LNCaP clone FGC (cell line): ENCODE measurements around the gene GABPA.
A peak's percentile ranks its signal among the peaks of the same experiment; 100 is the strongest.
"Not testable (repeated sequence)": the region's sequence is repeated elsewhere in the genome, so short reads cannot be mapped to it uniquely, and the experiment has no call there.

Source experiments
- DNase-seq: peaks from one replicate; pipeline ENCODE4 v3.0.0-alpha.2; 2011; ENCODE audit warnings: low read depth
- H3K4me3 ChIP-seq: 2 replicates; pipeline ENCODE4 v1.5.1; 2011; ENCODE audit warnings: mild to moderate bottlenecking, low read depth, low read length, control low read depth
- TF ChIP-seq, protein P1 (sequence below): IDR thresholded peaks from 2 replicates; pipeline ENCODE4 v1.5.1; 2012; ENCODE audit warnings: mild to moderate bottlenecking; ENCODE audit not compliant: control insufficient read depth, insufficient read depth; ENCODE audit errors: extremely low read depth

Gene GABPA

GRCh38 chr21:25701529-25701928 is 33.2 kb upstream of the GABPA start:
- H3K4me3 ChIP-seq, result no peak overlapping the region
- DNase-seq, result no peak
- TF ChIP-seq, protein P1, sequence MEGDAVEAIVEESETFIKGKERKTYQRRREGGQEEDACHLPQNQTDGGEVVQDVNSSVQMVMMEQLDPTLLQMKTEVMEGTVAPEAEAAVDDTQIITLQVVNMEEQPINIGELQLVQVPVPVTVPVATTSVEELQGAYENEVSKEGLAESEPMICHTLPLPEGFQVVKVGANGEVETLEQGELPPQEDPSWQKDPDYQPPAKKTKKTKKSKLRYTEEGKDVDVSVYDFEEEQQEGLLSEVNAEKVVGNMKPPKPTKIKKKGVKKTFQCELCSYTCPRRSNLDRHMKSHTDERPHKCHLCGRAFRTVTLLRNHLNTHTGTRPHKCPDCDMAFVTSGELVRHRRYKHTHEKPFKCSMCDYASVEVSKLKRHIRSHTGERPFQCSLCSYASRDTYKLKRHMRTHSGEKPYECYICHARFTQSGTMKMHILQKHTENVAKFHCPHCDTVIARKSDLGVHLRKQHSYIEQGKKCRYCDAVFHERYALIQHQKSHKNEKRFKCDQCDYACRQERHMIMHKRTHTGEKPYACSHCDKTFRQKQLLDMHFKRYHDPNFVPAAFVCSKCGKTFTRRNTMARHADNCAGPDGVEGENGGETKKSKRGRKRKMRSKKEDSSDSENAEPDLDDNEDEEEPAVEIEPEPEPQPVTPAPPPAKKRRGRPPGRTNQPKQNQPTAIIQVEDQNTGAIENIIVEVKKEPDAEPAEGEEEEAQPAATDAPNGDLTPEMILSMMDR, result no peak

GRCh38 chr21:25708467-25709065 is 26.2 kb upstream of the GABPA start:
- TF ChIP-seq, protein P1, result peak; percentile 60
- DNase-seq, result no peak
- H3K4me3 ChIP-seq, result no peak overlapping the region

DNA sequence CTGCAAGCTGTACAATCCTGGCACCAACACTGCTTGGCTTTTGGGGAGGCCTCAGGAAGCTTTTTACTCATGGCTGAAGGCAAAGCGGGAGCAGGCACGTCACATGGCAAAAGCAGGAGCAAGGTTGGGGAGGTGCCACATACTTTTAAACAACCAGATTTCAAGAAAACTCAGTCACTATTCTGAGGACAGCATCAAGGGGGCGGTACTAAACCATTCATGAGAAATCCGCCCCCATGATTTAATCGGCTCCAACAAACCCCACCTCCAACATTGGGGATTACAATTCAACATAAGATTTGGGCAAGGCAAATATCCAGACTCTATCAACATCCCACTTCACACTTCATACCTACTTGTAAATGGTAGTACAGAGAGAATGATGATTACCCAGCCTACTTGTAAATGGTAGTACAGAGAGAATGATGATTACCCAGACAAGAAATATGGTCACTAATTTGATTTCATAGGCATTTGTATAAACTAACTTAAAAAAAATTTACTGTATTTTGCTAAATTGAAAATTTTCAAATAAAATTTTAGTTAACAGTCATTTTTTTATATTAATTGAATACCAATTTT is 25.0 kb upstream of the GABPA start:
- TF ChIP-seq, protein P1, result no peak
- no peak overlapping the region for H3K4me3 ChIP-seq
- no peak for DNase-seq

DNA sequence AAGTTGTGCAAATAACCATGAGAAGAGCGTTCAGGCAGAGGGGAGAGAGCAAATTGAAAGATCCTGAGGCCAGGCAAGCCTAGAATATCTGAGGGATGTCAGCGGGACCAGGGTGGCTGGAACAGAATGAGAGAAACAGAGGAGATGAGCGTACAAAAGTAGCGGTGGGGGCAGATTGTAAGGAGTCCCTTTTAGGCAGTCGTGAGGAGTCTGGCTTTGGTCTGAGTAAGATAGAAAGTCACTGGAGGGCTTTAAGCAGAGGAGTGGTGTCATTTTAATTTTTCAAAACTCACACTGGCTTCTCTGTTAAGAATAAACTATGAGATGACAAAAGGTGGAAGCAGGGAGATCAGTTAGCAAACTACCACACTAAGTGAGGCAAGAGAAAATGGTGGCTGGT is 24.2 kb upstream of the GABPA start:
- TF ChIP-seq, protein P1, result no peak

GRCh38 chr21:25714066-25714465 is 20.7 kb upstream of the GABPA start:
- not testable (repeated sequence) for H3K4me3 ChIP-seq, DNase-seq

More for the DNA sequence above, 24.2 kb upstream of the GABPA start:
- no peak overlapping the region for H3K4me3 ChIP-seq
- DNase-seq, result no peak

- no peak overlapping the region for H3K4me3 ChIP-seq
- no peak for DNase-seq
- TF ChIP-seq, protein P1, result no peak
Measured at GRCh38 chr21:25717491-25718147, 17.2 kb upstream of the GABPA start.

DNA sequence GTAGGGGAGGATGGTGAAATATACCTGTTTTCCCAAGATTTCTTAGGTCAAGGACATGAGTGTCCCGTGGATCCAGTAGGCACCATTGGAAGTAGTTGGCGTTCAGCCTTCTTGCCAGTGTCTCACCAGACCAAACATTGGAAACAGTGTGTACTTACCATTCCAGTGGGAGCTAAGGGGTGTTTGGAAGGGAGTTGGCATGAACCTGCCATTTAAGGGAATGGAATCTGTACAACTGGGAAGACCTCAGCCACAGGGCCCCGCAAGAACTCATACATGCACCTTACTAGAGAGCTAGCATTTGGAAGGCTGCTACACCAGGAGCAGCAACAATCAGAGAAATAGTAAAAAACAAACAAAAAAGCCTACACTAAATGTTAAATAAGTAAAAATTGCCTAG is 12.8 kb upstream of the GABPA start:
- TF ChIP-seq, protein P1, result no peak
- DNase-seq, result no peak
- H3K4me3 ChIP-seq, result no peak overlapping the region
